Keratinocyte (primary cell): Measurements from ENCODE around the gene FNDC1. TPM values are rescaled to one million over a fixed set of nuclear protein-coding genes. Genes with fewer than 3 reads are reported as not detected.

Experiments
- DNase-seq: peaks from one replicate; pipeline ENCODE4 v3.0.0-alpha.2; 2011; ENCODE audit warnings: low read depth, missing footprints, low spot score
- FAIRE-seq: peaks from 2 replicates; lab custom pipeline; 2011; peaks lifted over from hg19 to GRCh38; lab: Jason Lieb, UNC
- H2AFZ ChIP-seq: 2 replicates; pipeline ENCODE4 v1.6.0; 2012; ENCODE audit warnings: low read length, control low read depth, inconsistent platforms; ENCODE audit not compliant: control insufficient read depth
- H3K27ac ChIP-seq: 2 replicates; pipeline ENCODE4 v1.5.1; 2011; ENCODE audit warnings: low read length; ENCODE audit not compliant: control insufficient read depth, insufficient read depth
- H3K27me3 ChIP-seq: 3 replicates; pipeline ENCODE4 v1.6.0; 2011; ENCODE audit warnings: low read length; ENCODE audit not compliant: control insufficient read depth, insufficient read depth; ENCODE audit errors: extremely low read depth
- H3K36me3 ChIP-seq, 2 experiments: 2 replicates in 1 of 2; 3 replicates in 1 of 2; pipeline ENCODE4 v1.5.1; 2011; ENCODE audit warnings: low read length in 2 of 2, mild to moderate bottlenecking in 1 of 2; ENCODE audit not compliant: control insufficient read depth in 2 of 2, insufficient read depth in 2 of 2; ENCODE audit errors: extremely low read depth in 1 of 2
- H3K4me1 ChIP-seq: 3 replicates; pipeline ENCODE4 v1.5.1; 2011; ENCODE audit warnings: low read length; ENCODE audit not compliant: control insufficient read depth, insufficient read depth; ENCODE audit errors: extremely low read depth
- H3K4me2 ChIP-seq: 3 replicates; pipeline ENCODE4 v1.6.0; 2011; ENCODE audit warnings: low read depth, low read length; ENCODE audit not compliant: control insufficient read depth, insufficient read depth; ENCODE audit errors: extremely low read depth
- H3K4me3 ChIP-seq, 3 experiments: fragments of 200-600 bp in 1 of 3; sonication (generic) in 1 of 3; 2 replicates in 2 of 3; 3 replicates in 1 of 3; pipeline ENCODE4 v1.5.1; 2011 to 2016; ENCODE audit warnings: low read length in 3 of 3, mild to moderate bottlenecking in 3 of 3, control low read depth in 2 of 3, inconsistent platforms in 1 of 3, low read depth in 1 of 3, mixed read lengths in 1 of 3, mixed run types in 1 of 3, moderate library complexity in 1 of 3; ENCODE audit not compliant: control insufficient read depth in 2 of 3, insufficient read depth in 2 of 3; ENCODE audit errors: extremely low read depth in 1 of 3
- H3K79me2 ChIP-seq: 2 replicates; pipeline ENCODE4 v1.6.0; 2012; ENCODE audit warnings: low read length; ENCODE audit not compliant: control insufficient read depth, insufficient read depth
- H3K9ac ChIP-seq: 3 replicates; pipeline ENCODE4 v1.6.0; 2011; ENCODE audit warnings: low read length; ENCODE audit not compliant: control insufficient read depth, insufficient read depth; ENCODE audit errors: extremely low read depth
- H3K9me1 ChIP-seq: 3 replicates; pipeline ENCODE4 v1.6.0; 2011; ENCODE audit warnings: low read length; ENCODE audit not compliant: control insufficient read depth, insufficient read depth; ENCODE audit errors: extremely low read depth
- H3K9me3 ChIP-seq: 2 replicates; pipeline ENCODE4 v1.5.1; 2012; ENCODE audit warnings: low read depth, low read length; ENCODE audit not compliant: control insufficient read depth
- H4K20me1 ChIP-seq: 3 replicates; pipeline ENCODE4 v1.6.0; 2011; ENCODE audit warnings: low read length; ENCODE audit not compliant: control insufficient read depth, insufficient read depth; ENCODE audit errors: extremely low read depth
- EZH2 ChIP-seq: IDR thresholded peaks from one replicate; pipeline ENCODE4 v1.6.1; 2012; ENCODE audit warnings: inconsistent platforms, mild to moderate bottlenecking, low read length, moderate library complexity
- dilution Hi-C: fragments of 300-500 bp; cut with MboI; formaldehyde crosslinking; loops from one replicate; pipeline ENCODE4 v1.7.0; 2020; ENCODE audit warnings: low sequenced_read_pairs; ENCODE audit not compliant: extremely low pct_ligation_motif_present
- polyA plus RNA-seq, 5 experiments: library from polyadenylated mRNA; depleted of rRNA in 3 of 5; stranded (reverse) in 3 of 5; stranded (forward) in 1 of 5; unstranded in 1 of 5; fragments of >200 nt; gene quantifications; 1 replicate in 1 of 5; 2 replicates in 3 of 5; 3 replicates in 1 of 5; pipeline versions ENCODE4 v1.2.1 to v1.2.3, GENCODE V29; 2011 to 2012; ENCODE audit warnings: missing spikeins in 2 of 5, low read depth in 1 of 5, low replicate concordance in 1 of 5
- TF ChIP-seq, protein P1 (sequence below), 3 experiments: IDR thresholded peaks in 1 of 3; conservative IDR thresholded peaks in 1 of 3; optimal IDR thresholded peaks in 1 of 3; 2 replicates in 2 of 3; 3 replicates in 1 of 3; pipeline versions ENCODE3 to v1.5.1; 2011; ENCODE audit warnings: low read length in 3 of 3, mild to moderate bottlenecking in 3 of 3, moderate library complexity in 2 of 3, control low read depth in 1 of 3, inconsistent platforms in 1 of 3; ENCODE audit not compliant: insufficient read depth in 2 of 3; ENCODE audit errors: extremely low read depth in 1 of 3

Gene FNDC1
- polyA plus RNA-seq, 1 donor (not counting 4 experiments of a cell fraction or from before 2014, with no cell fraction given), result not detected

- DNase-seq, result no peak
- no peak for TF ChIP-seq EZH2
- TF ChIP-seq, protein P1, sequence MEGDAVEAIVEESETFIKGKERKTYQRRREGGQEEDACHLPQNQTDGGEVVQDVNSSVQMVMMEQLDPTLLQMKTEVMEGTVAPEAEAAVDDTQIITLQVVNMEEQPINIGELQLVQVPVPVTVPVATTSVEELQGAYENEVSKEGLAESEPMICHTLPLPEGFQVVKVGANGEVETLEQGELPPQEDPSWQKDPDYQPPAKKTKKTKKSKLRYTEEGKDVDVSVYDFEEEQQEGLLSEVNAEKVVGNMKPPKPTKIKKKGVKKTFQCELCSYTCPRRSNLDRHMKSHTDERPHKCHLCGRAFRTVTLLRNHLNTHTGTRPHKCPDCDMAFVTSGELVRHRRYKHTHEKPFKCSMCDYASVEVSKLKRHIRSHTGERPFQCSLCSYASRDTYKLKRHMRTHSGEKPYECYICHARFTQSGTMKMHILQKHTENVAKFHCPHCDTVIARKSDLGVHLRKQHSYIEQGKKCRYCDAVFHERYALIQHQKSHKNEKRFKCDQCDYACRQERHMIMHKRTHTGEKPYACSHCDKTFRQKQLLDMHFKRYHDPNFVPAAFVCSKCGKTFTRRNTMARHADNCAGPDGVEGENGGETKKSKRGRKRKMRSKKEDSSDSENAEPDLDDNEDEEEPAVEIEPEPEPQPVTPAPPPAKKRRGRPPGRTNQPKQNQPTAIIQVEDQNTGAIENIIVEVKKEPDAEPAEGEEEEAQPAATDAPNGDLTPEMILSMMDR (optimal IDR thresholded peaks at IDR 0.05 in 1 of 3, IDR thresholded peaks at IDR 0.05 in 1 of 3, conservative IDR thresholded peaks at IDR 0.05 in 1 of 3; ENCODE audit: extremely low read depth in 1 of 3, insufficient read depth in 2 of 3, low read length in 3 of 3), result no peak
- no peak overlapping the region for H3K4me2 ChIP-seq
- no peak overlapping the region for H2AFZ ChIP-seq
- no peak overlapping the region for H3K4me3 ChIP-seq
- no peak for FAIRE-seq
- H4K20me1 ChIP-seq, result no peaks in the 10 kb centered on the region
- H3K79me2 ChIP-seq, result no peaks in the 10 kb centered on the region
- no peaks in the 10 kb centered on the region for H3K27me3 ChIP-seq
- no peaks in the 10 kb centered on the region for H3K9me1 ChIP-seq
- H3K27ac ChIP-seq, result no peak overlapping the region
- no peaks in the 10 kb centered on the region for H3K36me3 ChIP-seq
- dilution Hi-C loops, result no loop called here
- no peak overlapping the region for H3K9ac ChIP-seq
- H3K9me3 ChIP-seq, result no peaks in the 10 kb centered on the region
- H3K4me1 ChIP-seq, result no peaks in the 10 kb centered on the region
Observed at GRCh38 chr6:159180001-159180400, 10.8 kb downstream of the FNDC1 start.

- no peaks in the 10 kb centered on the region for H3K79me2 ChIP-seq
- no peak overlapping the region for H3K4me2 ChIP-seq
- no peak overlapping the region for H3K9ac ChIP-seq
- H2AFZ ChIP-seq, result no peak overlapping the region
- no peaks in the 10 kb centered on the region for H3K4me1 ChIP-seq
- H3K27ac ChIP-seq, result no peak overlapping the region
- H3K9me3 ChIP-seq, result no peaks in the 10 kb centered on the region
- H3K9me1 ChIP-seq, result no peaks in the 10 kb centered on the region
- TF ChIP-seq, protein P1 (optimal IDR thresholded peaks at IDR 0.05 in 1 of 3, IDR thresholded peaks at IDR 0.05 in 1 of 3, conservative IDR thresholded peaks at IDR 0.05 in 1 of 3; ENCODE audit: extremely low read depth in 1 of 3, insufficient read depth in 2 of 3, low read length in 3 of 3), result no peak
- TF ChIP-seq EZH2, result no peak
- no peaks in the 10 kb centered on the region for H3K36me3 ChIP-seq
- DNase-seq (no peak), FAIRE-seq (no peak)
- no peak overlapping the region for H3K4me3 ChIP-seq
- dilution Hi-C loops, result no loop called here
- H4K20me1 ChIP-seq, result no peaks in the 10 kb centered on the region
- no peaks in the 10 kb centered on the region for H3K27me3 ChIP-seq
Observed at GRCh38 chr6:159181914-159182313, 12.7 kb downstream of the FNDC1 start.
